ENCODE data around the gene ADAM22.

Gene ADAM22

GRCh38 chr7:88003581-88003980 lies 69.5 kb downstream of the ADAM22 start:
- Histone ChIP-seq H3F3A (ENCODE audit: insufficient read depth) (no peaks in the 10 kb centered on the region), H3K4me3 (ENCODE audit: insufficient read depth, low read length, poor library complexity, severe bottlenecking) (no peak overlapping the region), H3K27me3 (ENCODE audit: low read length) (no peaks in the 10 kb centered on the region), H3K9ac (ENCODE audit: low read length) (no peak overlapping the region), H3K27ac (ENCODE audit: low read depth, low read length) (no peak overlapping the region), H3K9me2 (replicated peaks; ENCODE audit: insufficient read depth, low read length) (no peaks in the 10 kb centered on the region), H3K9me3 (ENCODE audit: insufficient read depth, low read length) (no peaks in the 10 kb centered on the region), H4K20me1 (ENCODE audit: low read depth, low read length) (no peaks in the 10 kb centered on the region), H3K79me2 (ENCODE audit: insufficient read depth, low read length) (no peaks in the 10 kb centered on the region; the same call in 1 of the 2 replicates), H3K4me2 (ENCODE audit: low read depth, low read length, poor library complexity, severe bottlenecking) (no peak overlapping the region), H2AFZ (ENCODE audit: low read depth, low read length, severe bottlenecking) (no peak overlapping the region), H3K36me3 (ENCODE audit: low read length) (no peaks in the 10 kb centered on the region)
- TF ChIP-seq EZH2phosphoT487 (conservative IDR thresholded peaks at IDR 0.05; ENCODE audit: low read length) (no peak), CTCF (IDR thresholded peaks at IDR 0.05; ENCODE audit: insufficient read depth, low read length, poor library complexity, severe bottlenecking) (no peak)

- H3K36me3 ChIP-seq (ENCODE audit: low read length), result no peaks in the 10 kb centered on the region
- no peak overlapping the region for H3K4me3 ChIP-seq (ENCODE audit: insufficient read depth, low read length, poor library complexity, severe bottlenecking)
- H3F3A ChIP-seq (ENCODE audit: insufficient read depth), result no peaks in the 10 kb centered on the region; the same call in 1 of the 2 replicates
- no peaks in the 10 kb centered on the region; the same call in 1 of the 2 replicates for H3K79me2 ChIP-seq (ENCODE audit: insufficient read depth, low read length)
- H3K9ac ChIP-seq (ENCODE audit: low read length), result no peak overlapping the region
- TF ChIP-seq EZH2phosphoT487 (conservative IDR thresholded peaks at IDR 0.05; ENCODE audit: low read length), result no peak
- TF ChIP-seq CTCF (IDR thresholded peaks at IDR 0.05; ENCODE audit: insufficient read depth, low read length, poor library complexity, severe bottlenecking), result no peak
- H2AFZ ChIP-seq (ENCODE audit: low read depth, low read length, severe bottlenecking), result no peak overlapping the region
- H3K9me2 ChIP-seq (replicated peaks; ENCODE audit: insufficient read depth, low read length), result no peaks in the 10 kb centered on the region
- no peak overlapping the region for H3K4me2 ChIP-seq (ENCODE audit: low read depth, low read length, poor library complexity, severe bottlenecking)
- H3K27ac ChIP-seq (ENCODE audit: low read depth, low read length), result no peak overlapping the region
- H3K27me3 ChIP-seq (ENCODE audit: low read length), result no peaks in the 10 kb centered on the region
- H3K9me3 ChIP-seq (ENCODE audit: insufficient read depth, low read length), result no peaks in the 10 kb centered on the region
- H4K20me1 ChIP-seq (ENCODE audit: low read depth, low read length), result no peaks in the 10 kb centered on the region
Measured at GRCh38 chr7:88005191-88005590, 71.1 kb downstream of the ADAM22 start.

GRCh38 chr7:88009651-88010050 lies 75.6 kb downstream of the ADAM22 start:
- H2AFZ ChIP-seq (ENCODE audit: low read depth, low read length, severe bottlenecking), result no peak overlapping the region
- H3K4me2 ChIP-seq (ENCODE audit: low read depth, low read length, poor library complexity, severe bottlenecking), result no peak overlapping the region
- no peaks in the 10 kb centered on the region for H4K20me1 ChIP-seq (ENCODE audit: low read depth, low read length)
- H3K9me3 ChIP-seq (ENCODE audit: insufficient read depth, low read length), result no peaks in the 10 kb centered on the region
- no peak overlapping the region for H3K9ac ChIP-seq (ENCODE audit: low read length)
- H3K27ac ChIP-seq (ENCODE audit: low read depth, low read length), result no peak overlapping the region
- no peaks in the 10 kb centered on the region; the same call in 1 of the 2 replicates for H3K79me2 ChIP-seq (ENCODE audit: insufficient read depth, low read length)
- TF ChIP-seq EZH2phosphoT487 (conservative IDR thresholded peaks at IDR 0.05; ENCODE audit: low read length) (no peak), CTCF (IDR thresholded peaks at IDR 0.05; ENCODE audit: insufficient read depth, low read length, poor library complexity, severe bottlenecking) (no peak)
- H3K36me3 ChIP-seq (ENCODE audit: low read length), result no peaks in the 10 kb centered on the region
- H3K27me3 ChIP-seq (ENCODE audit: low read length), result no peaks in the 10 kb centered on the region
- no peaks in the 10 kb centered on the region for H3K9me2 ChIP-seq (replicated peaks; ENCODE audit: insufficient read depth, low read length)
- H3F3A ChIP-seq (ENCODE audit: insufficient read depth), result no peaks in the 10 kb centered on the region; the same call in 1 of the 2 replicates
- H3K4me3 ChIP-seq (ENCODE audit: insufficient read depth, low read length, poor library complexity, severe bottlenecking), result no peak overlapping the region
